GM12878 (cell line): ENCODE results near the gene LMAN2. TPM values are rescaled to one million over a fixed set of nuclear protein-coding genes. Genes with fewer than 3 reads are reported as not detected.

Experiments used
- ATAC-seq: fragments of 200-7000 bp; cut with Tn5 transposase; 3 replicates; pipeline ENCODE4 v1.9.1; 2020; ENCODE audit warnings: mild to moderate bottlenecking, moderate library complexity
- BruUV-seq: library from RNA; stranded (reverse); fragments of 400-500 nt; replicated peaks from 2 replicates; lab custom pipeline; 2021; lab: Mats Ljungman, UMichigan
- CTCF ChIA-PET: fragments of 300-600 bp; sonication (Branson Sonifier 250); formaldehyde crosslinking; extraction: SDS; loops from one replicate; lab custom pipeline; 2021; ENCODE audit warnings: inconsistent platforms; lab: Yijun Ruan, JAX
- POLR2A ChIA-PET: fragments of 350-600 bp; formaldehyde crosslinking; extraction: SDS; loops from one replicate; lab custom pipeline; 2021; ENCODE audit warnings: inconsistent platforms; lab: Charles Lee
- RAD21 ChIA-PET: fragments of 300-600 bp; sonication (Branson Sonifier 250); formaldehyde crosslinking; loops from one replicate; lab custom pipeline; 2023; ENCODE audit warnings: antibody characterized with exemption; ENCODE audit not compliant: unreplicated experiment; lab: Charles Lee
- SMC1A ChIA-PET: fragments of 300-600 bp; sonication (Branson Sonifier 250); formaldehyde crosslinking; loops from one replicate; lab custom pipeline; 2023; ENCODE audit not compliant: unreplicated experiment, uncharacterized antibody; lab: Charles Lee
- DNase-seq: peaks from one replicate; pipeline ENCODE4 v3.0.0-alpha.2; 2011; ENCODE audit warnings: low read depth, low spot score
- FAIRE-seq: peaks from 3 replicates; lab custom pipeline; 2011; peaks lifted over from hg19 to GRCh38; lab: Jason Lieb, UNC
- H2AFZ ChIP-seq: 2 replicates; pipeline ENCODE4 v1.6.0; 2011; ENCODE audit warnings: low read depth, low read length, control low read depth; ENCODE audit not compliant: control insufficient read depth
- H3K27ac ChIP-seq: 2 replicates; pipeline ENCODE4 v1.5.1; 2011; ENCODE audit warnings: control low read depth; ENCODE audit not compliant: control insufficient read depth, insufficient read depth
- H3K27me3 ChIP-seq, 2 experiments: replicated peaks in 1 of 2; 2 replicates each; pipeline versions ENCODE4 v1.6.0 to v1.6.1; 2011; ENCODE audit warnings: low read length in 1 of 2; ENCODE audit not compliant: control insufficient read depth in 2 of 2, insufficient read depth in 2 of 2
- H3K36me3 ChIP-seq, 2 experiments: 2 replicates each; pipeline ENCODE4 v1.5.1; 2011; ENCODE audit warnings: low read length in 1 of 2; ENCODE audit not compliant: control insufficient read depth in 2 of 2, insufficient read depth in 2 of 2
- H3K4me1 ChIP-seq: 2 replicates; pipeline ENCODE4 v1.6.1; 2011; ENCODE audit warnings: mild to moderate bottlenecking, low read length, moderate library complexity, mixed read lengths; ENCODE audit not compliant: control insufficient read depth, insufficient read depth
- H3K4me2 ChIP-seq: 2 replicates; pipeline ENCODE4 v1.6.0; 2011; ENCODE audit warnings: control low read depth; ENCODE audit not compliant: control insufficient read depth, insufficient read depth
- H3K4me3 ChIP-seq: fragments of 200-600 bp; sonication (generic); 2 replicates; pipeline ENCODE4 v1.5.1; 2016
- H3K79me2 ChIP-seq: 2 replicates; pipeline ENCODE4 v1.6.0; 2011; ENCODE audit warnings: low read length; ENCODE audit not compliant: control insufficient read depth, insufficient read depth
- H3K9ac ChIP-seq: 2 replicates; pipeline ENCODE4 v1.8.0; 2011; ENCODE audit warnings: low read length, control low read depth, mixed read lengths; ENCODE audit not compliant: control insufficient read depth, insufficient read depth
- H3K9me3 ChIP-seq: replicated peaks from 3 replicates; pipeline ENCODE4 v1.5.1; 2011; ENCODE audit warnings: mild to moderate bottlenecking, low read length; ENCODE audit not compliant: control insufficient read depth, insufficient read depth
- H4K20me1 ChIP-seq: 2 replicates; pipeline ENCODE4 v1.6.0; 2011; ENCODE audit not compliant: control insufficient read depth, insufficient read depth
- GATAD2B ChIP-seq: fragments of 450-650 bp; conservative IDR thresholded peaks from 2 replicates; pipeline ENCODE4 v1.6.1; 2017; ENCODE audit warnings: low read depth, mild to moderate bottlenecking, moderate library complexity
- MTA2 ChIP-seq: fragments of 450-650 bp; IDR thresholded peaks from 2 replicates; pipeline ENCODE4 v1.6.1; 2016; ENCODE audit warnings: low read depth, mild to moderate bottlenecking, moderate library complexity
- NFXL1 ChIP-seq: fragments of 450-650 bp; IDR thresholded peaks from 2 replicates; pipeline ENCODE4 v1.6.1; 2017; ENCODE audit warnings: antibody characterized with exemption, mild to moderate bottlenecking, borderline replicate concordance
- TCF7 ChIP-seq: IDR thresholded peaks from 2 replicates; pipeline ENCODE4 v1.6.1; 2014; ENCODE audit warnings: antibody characterized with exemption, borderline replicate concordance
- WGBS: methylation state at CpG from one replicate; pipeline ENCODE4 v1.1.6; 2016; ENCODE audit warnings: low lambda C conversion rate; ENCODE audit not compliant: insufficient replicate concordance, insufficient coverage; ENCODE audit errors: missing lambda C conversion rate; 5-methylcytosine and 5-hydroxymethylcytosine counted together
- in situ Hi-C: fragments of 300-500 bp; cut with MboI; formaldehyde crosslinking; loops from 9 replicates; pipeline ENCODE4 v1.14.3; 2018; ENCODE audit warnings: mixed read lengths
- intact Hi-C: fragments of 100-400 bp; cut with micrococcal nuclease; formaldehyde crosslinking; loops from one replicate; pipeline ENCODE4 v1.14.2; 2022; ENCODE audit not compliant: unreplicated experiment
- polyA plus RNA-seq, 11 experiments: library from polyadenylated mRNA; depleted of rRNA in 4 of 11; unstranded in 6 of 11; stranded (reverse) in 5 of 11; fragments of >200 nt; fragmentation: Nextera tagmentation in 4 of 11; fragmentation: Illumina TruSeq in 1 of 11; extraction: Ambion mirVana in 4 of 11; extraction: Trizol in 1 of 11; gene quantifications; 1 replicate in 1 of 11; 2 replicates in 10 of 11; pipeline versions ENCODE4 v1.2.1 to v1.2.3, GENCODE V29; 2011 to 2016; ENCODE audit warnings: inconsistent platforms in 2 of 11, missing spikeins in 2 of 11, low read depth in 1 of 11
- total RNA-seq, 4 experiments: library from RNA; depleted of rRNA in 3 of 4; stranded (reverse); fragments of >200 nt in 3 of 4; fragmentation: Illumina TruSeq in 1 of 4; extraction: Trizol in 1 of 4; gene quantifications; 2 replicates each; pipeline versions ENCODE4 v1.2.1 to v1.2.3, GENCODE V29; 2013 to 2021
- TF ChIP-seq, protein P1 (sequence below): fragments of 450-650 bp; IDR thresholded peaks from 2 replicates; pipeline ENCODE4 v1.6.1; 2017; ENCODE audit warnings: antibody characterized with exemption, mild to moderate bottlenecking, moderate library complexity
- TF ChIP-seq, protein P2 (sequence below): fragments of 450-650 bp; formaldehyde crosslinking; IDR thresholded peaks from 2 replicates; pipeline ENCODE4 v1.4.0; 2020; ENCODE audit warnings: mild to moderate bottlenecking, moderate library complexity

Gene LMAN2
- total and polyA plus RNA-seq, 10 of the 15 experiments (the other 5 are each of a cell fraction or from before 2014, with no cell fraction given) = 2.4 to 264 (median 147) TPM

- TF ChIP-seq, protein P1, sequence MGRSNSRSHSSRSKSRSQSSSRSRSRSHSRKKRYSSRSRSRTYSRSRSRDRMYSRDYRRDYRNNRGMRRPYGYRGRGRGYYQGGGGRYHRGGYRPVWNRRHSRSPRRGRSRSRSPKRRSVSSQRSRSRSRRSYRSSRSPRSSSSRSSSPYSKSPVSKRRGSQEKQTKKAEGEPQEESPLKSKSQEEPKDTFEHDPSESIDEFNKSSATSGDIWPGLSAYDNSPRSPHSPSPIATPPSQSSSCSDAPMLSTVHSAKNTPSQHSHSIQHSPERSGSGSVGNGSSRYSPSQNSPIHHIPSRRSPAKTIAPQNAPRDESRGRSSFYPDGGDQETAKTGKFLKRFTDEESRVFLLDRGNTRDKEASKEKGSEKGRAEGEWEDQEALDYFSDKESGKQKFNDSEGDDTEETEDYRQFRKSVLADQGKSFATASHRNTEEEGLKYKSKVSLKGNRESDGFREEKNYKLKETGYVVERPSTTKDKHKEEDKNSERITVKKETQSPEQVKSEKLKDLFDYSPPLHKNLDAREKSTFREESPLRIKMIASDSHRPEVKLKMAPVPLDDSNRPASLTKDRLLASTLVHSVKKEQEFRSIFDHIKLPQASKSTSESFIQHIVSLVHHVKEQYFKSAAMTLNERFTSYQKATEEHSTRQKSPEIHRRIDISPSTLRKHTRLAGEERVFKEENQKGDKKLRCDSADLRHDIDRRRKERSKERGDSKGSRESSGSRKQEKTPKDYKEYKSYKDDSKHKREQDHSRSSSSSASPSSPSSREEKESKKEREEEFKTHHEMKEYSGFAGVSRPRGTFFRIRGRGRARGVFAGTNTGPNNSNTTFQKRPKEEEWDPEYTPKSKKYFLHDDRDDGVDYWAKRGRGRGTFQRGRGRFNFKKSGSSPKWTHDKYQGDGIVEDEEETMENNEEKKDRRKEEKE = no peak
Observed at GRCh38 chr5:177390363-177391300, 39.2 kb upstream of the LMAN2 start (continued).

DNA sequence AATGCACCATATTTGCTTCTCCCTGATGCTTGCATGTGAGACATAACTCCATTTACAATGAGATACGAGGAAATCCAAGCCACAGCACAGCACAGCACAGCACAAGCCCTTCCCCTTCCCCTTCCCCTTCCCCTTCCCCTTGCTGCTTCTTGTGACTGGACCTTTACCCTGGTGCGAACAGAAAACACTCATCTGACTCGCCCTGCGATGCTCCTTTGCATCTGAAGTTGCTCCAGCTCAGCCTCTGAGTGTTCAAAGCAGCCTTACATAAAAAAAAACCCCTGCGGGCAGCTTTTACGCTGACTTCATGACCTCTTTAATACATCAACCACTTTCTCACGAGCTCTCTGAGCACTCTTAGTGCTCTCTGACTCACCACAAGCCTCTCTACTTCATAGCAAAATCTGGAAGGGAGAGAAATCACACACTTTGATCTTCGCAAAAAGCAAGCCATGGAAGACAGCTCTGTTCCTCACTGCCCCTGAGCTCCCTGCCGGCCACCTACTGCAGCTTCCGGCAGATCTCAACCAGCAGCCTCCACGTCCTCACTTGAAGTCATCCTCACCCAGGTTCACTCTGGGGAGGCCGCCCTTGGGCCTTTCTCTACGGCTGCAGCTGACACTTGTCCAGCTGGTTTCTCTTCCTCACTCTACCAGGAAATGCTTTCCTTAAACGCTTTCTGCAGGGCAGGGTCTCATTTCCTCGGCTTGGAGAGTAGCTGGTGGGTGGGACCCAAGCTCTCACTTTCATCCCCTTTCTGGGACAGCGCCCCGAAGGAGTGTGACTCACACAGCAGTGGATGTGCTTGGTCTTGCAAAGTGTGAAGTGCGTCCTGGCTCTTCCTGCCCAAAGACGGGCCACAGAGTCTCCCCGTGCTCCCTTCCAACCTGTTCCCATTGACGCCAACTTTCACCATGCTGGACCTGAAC is 38.0 kb upstream of the LMAN2 start:
- ATAC-seq (peak; percentile 67), DNase-seq (peak; percentile 71), FAIRE-seq (peak; percentile 73)
- H3K36me3 ChIP-seq = no peaks in the 10 kb centered on the region
- 3% methylated on average over 21 of the region's 21 CpGs for WGBS
- RAD21 ChIA-PET = interaction anchor here (0.7 to 6.2 kb wide), 32 partner anchors 11 to 276 kb away, joined by 3 to 120 read pairs (median 10); partner anchors contain the start of genes GRK6, LMAN2, PDLIM7 and PFN3
- H3K4me2 ChIP-seq = peak overlapping the region; percentile 47
- peaks cover 26% of the 10 kb centered on the region for H3K4me1 ChIP-seq
- peak overlapping the region; percentile 16 for H3K9ac ChIP-seq
- in situ Hi-C loops = loop anchor here (25.0 kb wide), 1 partner anchor 1352 kb away; no protein-coding TSS in a partner anchor
- POLR2A ChIA-PET = interaction anchor here (0.5 to 6.0 kb wide), 21 partner anchors 11 to 1171 kb away, joined by 3 to 56 read pairs (median 9); partner anchors contain the start of genes LMAN2, PDLIM7 and RGS14
- no peak overlapping the region for H3K4me3 ChIP-seq
- SMC1A ChIA-PET = interaction anchor here (0.6 to 5.2 kb wide), 33 partner anchors 11 to 482 kb away, joined by 3 to 97 read pairs (median 8); partner anchors contain the start of genes LMAN2, MXD3, PDLIM7 and PFN3
- no peaks in the 10 kb centered on the region for H4K20me1 ChIP-seq
- no peaks in the 10 kb centered on the region for H3K27me3 ChIP-seq
- H3K27ac ChIP-seq = peak overlapping the region; percentile 67
- no peaks in the 10 kb centered on the region for H3K79me2 ChIP-seq
- CTCF ChIA-PET = interaction anchor here (0.5 to 8.4 kb wide), 35 partner anchors 11 to 277 kb away, joined by 3 to 240 read pairs (median 11); partner anchors contain the start of genes B4GALT7, DOK3, F12 and GRK6
- intact Hi-C loops = loop anchor here (1.0 to 5.0 kb wide), 5 partner anchors 25 to 203 kb away; partner anchors contain the start of gene TMED9
- BruUV-seq = no TSS peak
- H3K9me3 ChIP-seq = no peaks in the 10 kb centered on the region
- H2AFZ ChIP-seq = no peak overlapping the region; the same call in 1 of the 2 replicates
- no peak; the same call in 1 of the 2 replicates for TF ChIP-seq TCF7
- TF ChIP-seq NFXL1 = no peak
- 0 out of 2 replicates have a peak, but pooled peaks have one; percentile 4 for TF ChIP-seq MTA2
- TF ChIP-seq GATAD2B = peak; percentile 42; the same call in 1 of the 2 replicates
- TF ChIP-seq, protein P2, sequence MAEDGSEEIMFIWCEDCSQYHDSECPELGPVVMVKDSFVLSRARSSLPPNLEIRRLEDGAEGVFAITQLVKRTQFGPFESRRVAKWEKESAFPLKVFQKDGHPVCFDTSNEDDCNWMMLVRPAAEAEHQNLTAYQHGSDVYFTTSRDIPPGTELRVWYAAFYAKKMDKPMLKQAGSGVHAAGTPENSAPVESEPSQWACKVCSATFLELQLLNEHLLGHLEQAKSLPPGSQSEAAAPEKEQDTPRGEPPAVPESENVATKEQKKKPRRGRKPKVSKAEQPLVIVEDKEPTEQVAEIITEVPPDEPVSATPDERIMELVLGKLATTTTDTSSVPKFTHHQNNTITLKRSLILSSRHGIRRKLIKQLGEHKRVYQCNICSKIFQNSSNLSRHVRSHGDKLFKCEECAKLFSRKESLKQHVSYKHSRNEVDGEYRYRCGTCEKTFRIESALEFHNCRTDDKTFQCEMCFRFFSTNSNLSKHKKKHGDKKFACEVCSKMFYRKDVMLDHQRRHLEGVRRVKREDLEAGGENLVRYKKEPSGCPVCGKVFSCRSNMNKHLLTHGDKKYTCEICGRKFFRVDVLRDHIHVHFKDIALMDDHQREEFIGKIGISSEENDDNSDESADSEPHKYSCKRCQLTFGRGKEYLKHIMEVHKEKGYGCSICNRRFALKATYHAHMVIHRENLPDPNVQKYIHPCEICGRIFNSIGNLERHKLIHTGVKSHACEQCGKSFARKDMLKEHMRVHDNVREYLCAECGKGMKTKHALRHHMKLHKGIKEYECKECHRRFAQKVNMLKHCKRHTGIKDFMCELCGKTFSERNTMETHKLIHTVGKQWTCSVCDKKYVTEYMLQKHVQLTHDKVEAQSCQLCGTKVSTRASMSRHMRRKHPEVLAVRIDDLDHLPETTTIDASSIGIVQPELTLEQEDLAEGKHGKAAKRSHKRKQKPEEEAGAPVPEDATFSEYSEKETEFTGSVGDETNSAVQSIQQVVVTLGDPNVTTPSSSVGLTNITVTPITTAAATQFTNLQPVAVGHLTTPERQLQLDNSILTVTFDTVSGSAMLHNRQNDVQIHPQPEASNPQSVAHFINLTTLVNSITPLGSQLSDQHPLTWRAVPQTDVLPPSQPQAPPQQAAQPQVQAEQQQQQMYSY (CRISPR knock-in tag) = no peak
